Astrocyte (in vitro differentiated cells and primary cell): ENCODE data around the gene NKAIN2. TPM values are rescaled to one million over a fixed set of nuclear protein-coding genes. Genes with fewer than 3 reads are reported as not detected.
"Not testable (repeated sequence)": the region's sequence is repeated elsewhere in the genome, so short reads cannot be mapped to it uniquely, and the experiment has no call there.

Source experiments
- DNase-seq: peaks from one replicate; pipeline ENCODE4 v3.0.0-alpha.2; 2010; ENCODE audit warnings: low read depth
- FAIRE-seq: peaks from 2 replicates; lab custom pipeline; 2011; peaks lifted over from hg19 to GRCh38; lab: Jason Lieb, UNC
- H2AFZ ChIP-seq: 2 replicates; pipeline ENCODE4 v1.6.0; 2012; ENCODE audit warnings: low read depth, low read length, inconsistent platforms
- H3K27ac ChIP-seq: 2 replicates; pipeline ENCODE4 v1.5.1; 2011; ENCODE audit warnings: low read depth, low read length, inconsistent platforms
- H3K27me3 ChIP-seq: 2 replicates; pipeline ENCODE4 v1.6.0; 2011; ENCODE audit warnings: low read length, inconsistent platforms; ENCODE audit not compliant: insufficient read depth
- H3K36me3 ChIP-seq: 2 replicates; pipeline ENCODE4 v1.5.1; 2011; ENCODE audit warnings: low read length, inconsistent platforms; ENCODE audit not compliant: insufficient read depth
- H3K4me1 ChIP-seq: 2 replicates; pipeline ENCODE4 v1.5.1; 2011; ENCODE audit warnings: low read length, inconsistent platforms; ENCODE audit not compliant: insufficient read depth
- H3K4me2 ChIP-seq: 2 replicates; pipeline ENCODE4 v1.6.0; 2012; ENCODE audit warnings: low read length, inconsistent platforms
- H3K4me3 ChIP-seq: 2 replicates; pipeline ENCODE4 v1.5.1; 2011; ENCODE audit warnings: low read depth, mild to moderate bottlenecking, low read length, inconsistent platforms; ENCODE audit not compliant: insufficient read depth
- H3K79me2 ChIP-seq: 2 replicates; pipeline ENCODE4 v1.6.0; 2012; ENCODE audit warnings: mild to moderate bottlenecking, low read length, inconsistent platforms; ENCODE audit not compliant: insufficient read depth
- H3K9ac ChIP-seq: 2 replicates; pipeline ENCODE4 v1.6.0; 2012; ENCODE audit warnings: mild to moderate bottlenecking, low read length, inconsistent platforms
- H3K9me3 ChIP-seq: 2 replicates; pipeline ENCODE4 v1.5.1; 2012; ENCODE audit warnings: low read depth, mild to moderate bottlenecking, low read length, inconsistent platforms; ENCODE audit not compliant: insufficient read depth
- H4K20me1 ChIP-seq: 2 replicates; pipeline ENCODE4 v1.6.0; 2012; ENCODE audit warnings: low read length, inconsistent platforms; ENCODE audit not compliant: insufficient read depth
- H3K27ac Mint-ChIP-seq: one replicate; pipeline ENCODE4 v1.8.0; 2021; ENCODE audit warnings: mild to moderate bottlenecking, mixed read lengths; ENCODE audit not compliant: unreplicated experiment
- H3K27me3 Mint-ChIP-seq: one replicate; pipeline ENCODE4 v1.8.0; 2021; ENCODE audit warnings: low read depth, mixed read lengths; ENCODE audit not compliant: unreplicated experiment
- H3K36me3 Mint-ChIP-seq: one replicate; pipeline ENCODE4 v1.8.0; 2021; ENCODE audit warnings: low read depth, mixed read lengths; ENCODE audit not compliant: unreplicated experiment
- H3K4me1 Mint-ChIP-seq: one replicate; pipeline ENCODE4 v1.8.0; 2021; ENCODE audit warnings: low read depth, mixed read lengths; ENCODE audit not compliant: unreplicated experiment
- H3K4me3 Mint-ChIP-seq: one replicate; pipeline ENCODE4 v1.8.0; 2021; ENCODE audit warnings: mild to moderate bottlenecking, moderate library complexity, mixed read lengths; ENCODE audit not compliant: unreplicated experiment
- H3K9me3 Mint-ChIP-seq: one replicate; pipeline ENCODE4 v1.8.0; 2021; ENCODE audit warnings: mild to moderate bottlenecking, mixed read lengths; ENCODE audit not compliant: unreplicated experiment
- CTCF ChIP-seq: IDR thresholded peaks from 2 replicates; pipeline ENCODE4 v1.5.1; 2011; ENCODE audit warnings: low read depth, mild to moderate bottlenecking, inconsistent platforms, low read length, moderate library complexity; ENCODE audit not compliant: insufficient read depth
- EZH2 ChIP-seq: IDR thresholded peaks from 2 replicates; pipeline ENCODE4 v1.6.1; 2012; ENCODE audit warnings: mild to moderate bottlenecking, low read length, inconsistent platforms; ENCODE audit not compliant: insufficient read depth
- total RNA-seq: library from RNA; stranded (reverse); gene quantifications from 2 replicates; pipeline ENCODE4 v1.2.1, GENCODE V29; 2021

NKAIN2 gene
- total RNA-seq, 1 donor from 2014 or later: 0.07 TPM

- H3K9me3 Mint-ChIP-seq: peaks cover 2% of the 10 kb centered on the region
- Histone ChIP-seq H3K79me2 (no peaks in the 10 kb centered on the region), H3K4me2 (no peak overlapping the region), H3K9me3 (no peaks in the 10 kb centered on the region), H3K4me1 (no peaks in the 10 kb centered on the region), H3K27ac (no peak overlapping the region), H3K36me3 (no peaks in the 10 kb centered on the region), H3K27me3 (no peaks in the 10 kb centered on the region), H3K4me3 (no peak overlapping the region), H4K20me1 (no peaks in the 10 kb centered on the region), H2AFZ (no peak overlapping the region), H3K9ac (no peak overlapping the region)
- no peaks in the 10 kb centered on the region for H3K27me3 Mint-ChIP-seq
- H3K36me3 Mint-ChIP-seq: no peaks in the 10 kb centered on the region
- FAIRE-seq: no peak
- H3K4me3 Mint-ChIP-seq: no peak overlapping the region
- H3K27ac Mint-ChIP-seq: no peak overlapping the region
- no peak for DNase-seq
- H3K4me1 Mint-ChIP-seq: no peaks in the 10 kb centered on the region
- no peak for TF ChIP-seq CTCF
- TF ChIP-seq EZH2: no peak
Observed at GRCh38 chr6:124703541-124703940, 899.9 kb downstream of the NKAIN2 start.

- H3K27me3 Mint-ChIP-seq, H2AFZ ChIP-seq, H4K20me1 ChIP-seq, H3K27me3 ChIP-seq, H3K4me3 Mint-ChIP-seq, H3K9me3 ChIP-seq, H3K4me2 ChIP-seq, H3K36me3 ChIP-seq, H3K9me3 Mint-ChIP-seq, H3K4me3 ChIP-seq, DNase-seq, H3K4me1 ChIP-seq, FAIRE-seq, H3K79me2 ChIP-seq, H3K36me3 Mint-ChIP-seq, H3K4me1 Mint-ChIP-seq, H3K27ac ChIP-seq, H3K27ac Mint-ChIP-seq, H3K9ac ChIP-seq: not testable (repeated sequence)
Observed at GRCh38 chr6:124712532-124712931, 908.9 kb downstream of the NKAIN2 start.

- no peaks in the 10 kb centered on the region for H3K9me3 ChIP-seq
- no peak overlapping the region for H3K27ac ChIP-seq
- peaks cover 5% of the 10 kb centered on the region for H3K27me3 Mint-ChIP-seq
- no peaks in the 10 kb centered on the region for H3K36me3 ChIP-seq
- no peak overlapping the region for H2AFZ ChIP-seq
- no peak for FAIRE-seq
- no peak for DNase-seq
- H3K9me3 Mint-ChIP-seq: no peaks in the 10 kb centered on the region
- no peaks in the 10 kb centered on the region for H3K79me2 ChIP-seq
- H3K36me3 Mint-ChIP-seq: no peaks in the 10 kb centered on the region
- no peak overlapping the region for H3K4me2 ChIP-seq
- no peaks in the 10 kb centered on the region for H3K4me1 ChIP-seq
- H3K4me1 Mint-ChIP-seq: no peaks in the 10 kb centered on the region
- H3K4me3 ChIP-seq: no peak overlapping the region
- TF ChIP-seq CTCF (no peak), EZH2 (no peak)
- no peaks in the 10 kb centered on the region for H4K20me1 ChIP-seq
- no peak overlapping the region for H3K4me3 Mint-ChIP-seq
- no peaks in the 10 kb centered on the region for H3K27me3 ChIP-seq
- H3K27ac Mint-ChIP-seq: no peak overlapping the region
- no peak overlapping the region for H3K9ac ChIP-seq
Observed at GRCh38 chr6:124714728-124715127, 911.1 kb downstream of the NKAIN2 start.
